DND-41 (cell line): ENCODE measurements around the gene THSD4.
A peak's percentile ranks its signal among the peaks of the same experiment; 100 is the strongest.

Experiments used
- ATAC-seq: fragments of 200-7000 bp; cut with Tn5 transposase; 3 replicates; pipeline ENCODE4 v1.9.1; 2021; ENCODE audit warnings: low read depth; ENCODE audit not compliant: insufficient read depth
- DNase-seq: peaks from one replicate; pipeline ENCODE4 v3.0.0-alpha.2; 2020
- H2AFZ ChIP-seq: 2 replicates; pipeline ENCODE4 v1.6.0; 2012; ENCODE audit warnings: low read depth, low read length
- H3K27ac ChIP-seq: 2 replicates; pipeline ENCODE4 v1.5.1; 2012; ENCODE audit warnings: low read length, inconsistent platforms
- H3K27me3 ChIP-seq: fragments of 200-600 bp; sonication (generic); 2 replicates; pipeline ENCODE4 v1.6.0; 2012; ENCODE audit warnings: low read length, mild to moderate bottlenecking, inconsistent platforms; ENCODE audit not compliant: insufficient read depth, poor library complexity
- H3K36me3 ChIP-seq: 2 replicates; pipeline ENCODE4 v1.5.1; 2012; ENCODE audit warnings: low read length, inconsistent platforms; ENCODE audit not compliant: insufficient read depth
- H3K4me1 ChIP-seq: 2 replicates; pipeline ENCODE4 v1.5.1; 2012; ENCODE audit warnings: mild to moderate bottlenecking, low read length; ENCODE audit not compliant: insufficient read depth
- H3K4me2 ChIP-seq: 2 replicates; pipeline ENCODE4 v1.6.0; 2012; ENCODE audit warnings: mild to moderate bottlenecking, moderate library complexity, low read length, inconsistent platforms; ENCODE audit not compliant: insufficient read depth
- H3K4me3 ChIP-seq, 2 experiments: fragments of 200-600 bp in 1 of 2; shearing (Covaris generic) in 1 of 2; 2 replicates each; pipeline ENCODE4 v1.5.1; 2012 to 2016; ENCODE audit warnings: inconsistent platforms in 2 of 2, low read length in 2 of 2, mild to moderate bottlenecking in 2 of 2, low read depth in 1 of 2, moderate library complexity in 1 of 2
- H3K79me2 ChIP-seq: 2 replicates; pipeline ENCODE4 v1.6.0; 2012; ENCODE audit warnings: low read length, inconsistent platforms; ENCODE audit not compliant: insufficient read depth
- H3K9ac ChIP-seq: 2 replicates; pipeline ENCODE4 v1.6.0; 2012; ENCODE audit warnings: low read depth, mild to moderate bottlenecking, inconsistent platforms, low read length, moderate library complexity
- H3K9me3 ChIP-seq: 2 replicates; pipeline ENCODE4 v1.5.1; 2012; ENCODE audit warnings: low read length, moderate library complexity, mild to moderate bottlenecking, inconsistent platforms; ENCODE audit not compliant: insufficient read depth, severe bottlenecking
- H4K20me1 ChIP-seq: 2 replicates; pipeline ENCODE4 v1.6.0; 2012; ENCODE audit warnings: low read length; ENCODE audit not compliant: insufficient read depth
- CTCF ChIP-seq: IDR thresholded peaks from 2 replicates; pipeline ENCODE4 v1.5.1; 2012; ENCODE audit warnings: borderline replicate concordance, low read length, moderate library complexity, mild to moderate bottlenecking; ENCODE audit not compliant: poor library complexity, severe bottlenecking; ENCODE audit errors: extremely low read depth
- EZH2 ChIP-seq: IDR thresholded peaks from 3 replicates; pipeline ENCODE4 v1.6.1; 2012; ENCODE audit warnings: borderline replicate concordance, low read depth, mild to moderate bottlenecking, moderate library complexity, low read length, inconsistent platforms; ENCODE audit not compliant: severe bottlenecking

The THSD4 gene

GRCh38 chr15:71801935-71802655 lies 686.8 kb downstream of the THSD4 start:
- Histone ChIP-seq H3K9me3 (no peaks in the 10 kb centered on the region), H3K27ac (no peak overlapping the region), H3K4me1 (no peaks in the 10 kb centered on the region), H3K9ac (no peak overlapping the region), H3K4me3 (no peak overlapping the region), H2AFZ (no peak overlapping the region), H3K4me2 (no peak overlapping the region), H4K20me1 (no peaks in the 10 kb centered on the region), H3K27me3 (no peaks in the 10 kb centered on the region), H3K79me2 (no peaks in the 10 kb centered on the region), H3K36me3 (no peaks in the 10 kb centered on the region)
- no peak for DNase-seq
- TF ChIP-seq EZH2: no peak
- TF ChIP-seq CTCF: no peak
- no peak for ATAC-seq

GRCh38 chr15:71802770-71803169 lies 687.5 kb downstream of the THSD4 start:
- ATAC-seq: no peak
- Histone ChIP-seq H2AFZ (no peak overlapping the region), H3K4me1 (no peaks in the 10 kb centered on the region)

GRCh38 chr15:71804226-71804625 lies 689.0 kb downstream of the THSD4 start:
- peaks cover 3% of the 10 kb centered on the region for H3K27me3 ChIP-seq
- H3K4me1 ChIP-seq: no peaks in the 10 kb centered on the region
- no peaks in the 10 kb centered on the region for H3K36me3 ChIP-seq
- H4K20me1 ChIP-seq: no peaks in the 10 kb centered on the region
- H3K4me2 ChIP-seq: no peak overlapping the region
- H3K4me3 ChIP-seq: no peak overlapping the region
- TF ChIP-seq CTCF (no peak), EZH2 (no peak)
- H3K9ac ChIP-seq: no peak overlapping the region
- H3K27ac ChIP-seq: no peak overlapping the region
- H2AFZ ChIP-seq: no peak overlapping the region
- H3K9me3 ChIP-seq: no peaks in the 10 kb centered on the region
- H3K79me2 ChIP-seq: no peaks in the 10 kb centered on the region
- no peak for DNase-seq
- no peak for ATAC-seq

More at GRCh38 chr15:71802770-71803169, 687.5 kb downstream of the THSD4 start:
- no peaks in the 10 kb centered on the region for H3K27me3 ChIP-seq
- H3K79me2 ChIP-seq: no peaks in the 10 kb centered on the region
- TF ChIP-seq EZH2: no peak
- TF ChIP-seq CTCF: peak; percentile 45
- no peaks in the 10 kb centered on the region for H3K9me3 ChIP-seq
- H3K4me2 ChIP-seq: no peak overlapping the region
- no peak overlapping the region for H3K27ac ChIP-seq
- DNase-seq: no peak
- H3K4me3 ChIP-seq: no peak overlapping the region
- no peaks in the 10 kb centered on the region for H4K20me1 ChIP-seq
- no peaks in the 10 kb centered on the region for H3K36me3 ChIP-seq
- H3K9ac ChIP-seq: no peak overlapping the region
